HG02970 (cell line): Measurements from ENCODE around the gene FRZB.
"Not testable (repeated sequence)": the region's sequence is repeated elsewhere in the genome, so short reads cannot be mapped to it uniquely, and the experiment has no call there.

Experiments used
- ATAC-seq: cut with Tn5 transposase; IDR thresholded peaks from one replicate; pipeline ENCODE4 v1.9.1; 2021; ENCODE audit warnings: mild to moderate bottlenecking, moderate library complexity, moderate number of reproducible peaks; ENCODE audit not compliant: unreplicated experiment, low FRiP score

FRZB gene

DNA sequence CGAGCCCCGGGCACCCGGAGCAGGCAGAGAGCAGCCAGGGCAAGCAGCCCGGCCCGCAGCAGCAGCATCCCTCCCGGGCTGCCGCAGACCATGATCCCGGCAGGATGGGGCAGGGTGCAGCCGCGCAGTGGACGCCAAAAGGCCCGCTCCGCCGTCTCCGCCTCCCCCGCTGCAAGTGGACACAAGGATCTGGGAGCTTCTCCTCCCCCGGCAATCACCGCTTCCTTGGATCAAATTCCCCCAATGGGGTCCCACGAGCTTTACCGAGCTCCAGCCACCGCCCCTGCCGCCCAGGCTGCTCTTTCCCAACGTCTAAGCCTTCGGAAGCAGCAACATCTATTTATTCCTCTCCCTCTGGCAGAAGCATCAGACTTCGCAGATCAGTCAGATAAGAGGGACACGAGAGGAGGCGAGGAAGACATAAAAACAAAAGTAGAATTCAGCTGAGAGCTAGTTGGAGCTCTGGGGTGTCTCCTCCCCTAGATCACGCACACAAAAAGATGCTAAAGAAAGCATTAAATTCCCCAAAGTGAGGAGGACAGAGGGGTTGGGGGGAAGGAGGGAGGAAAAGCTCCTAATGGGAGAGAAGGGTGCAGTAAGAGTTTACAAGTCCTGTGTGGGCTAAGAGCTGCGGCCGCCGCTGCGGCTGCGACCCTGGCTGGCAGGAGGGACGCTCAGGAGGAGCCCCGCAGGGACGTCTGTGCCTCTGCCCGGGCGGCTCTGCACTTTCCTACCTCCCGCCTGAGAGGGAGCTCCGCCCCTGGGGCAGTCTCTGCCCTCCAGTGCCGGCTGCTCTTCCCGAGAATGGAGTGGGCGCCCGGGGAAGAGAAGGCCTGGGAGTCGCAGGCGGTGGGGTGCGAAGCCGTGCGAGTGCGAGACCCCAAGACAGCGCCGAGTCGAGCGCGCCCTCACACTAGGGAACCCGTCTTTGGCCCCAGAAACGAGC lies at the start of gene FRZB:
Gene FRZB, minus strand, starts transcription at position 177 of the 946 bp plus-strand sequence. Its CDS starts 85 bp downstream, at position 92.
- ATAC-seq: no peak

DNA sequence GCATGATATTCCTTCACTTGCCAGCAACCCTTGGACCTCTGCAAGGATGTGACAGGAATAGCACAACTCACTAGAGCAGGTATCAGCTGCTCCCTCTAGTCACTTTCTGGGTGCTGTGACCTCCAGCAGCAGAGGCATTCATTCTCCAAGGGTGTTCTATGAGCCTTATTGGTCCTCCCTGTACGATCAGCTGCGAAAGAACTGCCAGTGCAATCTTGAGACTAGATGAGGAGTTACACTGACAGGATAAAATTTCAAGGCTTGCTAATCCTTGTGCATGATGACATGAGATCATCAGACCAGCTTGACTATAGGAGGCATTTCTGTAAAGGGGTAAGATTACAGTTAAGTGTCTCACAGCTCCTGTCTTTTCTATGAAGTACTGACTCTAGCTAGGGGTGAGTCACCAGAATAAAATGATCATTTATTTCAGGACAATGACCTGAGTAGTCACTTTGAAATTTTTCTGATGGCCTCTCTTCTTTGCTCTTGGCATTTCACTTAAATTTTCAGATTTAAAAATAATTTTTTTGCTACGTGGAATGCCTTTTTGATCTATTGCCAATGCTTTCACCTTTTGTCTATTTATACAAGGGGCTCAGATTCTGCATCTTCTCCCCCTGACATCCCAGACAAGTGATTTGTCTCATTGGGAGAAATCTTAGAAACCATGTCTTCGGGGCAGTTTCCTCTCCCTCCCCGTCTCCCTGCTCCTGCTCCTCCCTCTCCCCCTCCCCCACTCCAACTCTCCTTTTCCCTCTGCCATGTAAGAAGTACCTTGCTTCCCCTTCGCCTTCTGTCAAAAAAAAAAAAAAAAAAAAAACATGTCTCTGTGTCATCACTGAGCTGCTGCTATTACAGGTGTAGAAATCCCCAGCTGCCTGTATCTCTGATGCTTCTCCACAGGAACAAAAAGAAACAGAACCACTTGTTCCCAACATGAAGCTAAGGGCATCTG lies 49.2 kb upstream of the FRZB start:
- ATAC-seq: no peak

DNA sequence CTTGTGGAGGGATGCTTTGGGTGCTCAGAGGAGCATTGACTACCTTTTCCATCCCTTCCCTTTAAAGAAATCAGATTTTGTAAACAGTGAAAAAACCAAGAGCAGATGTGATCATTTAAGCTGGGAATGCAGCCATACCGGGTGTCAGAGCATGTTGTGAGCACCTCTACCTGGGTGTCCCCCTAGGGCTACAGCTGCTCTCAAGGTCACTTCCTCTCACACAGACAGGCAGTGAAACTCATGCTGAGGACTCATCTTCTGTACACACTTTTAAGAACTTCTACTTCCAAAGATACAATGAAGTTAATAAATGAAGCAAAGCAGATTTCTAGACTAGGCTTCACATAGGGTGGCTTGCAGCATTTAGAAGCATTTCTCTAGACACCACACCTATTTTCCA lies 48.4 kb upstream of the FRZB start:
- no peak for ATAC-seq

- ATAC-seq: no peak
Observed at GRCh38 chr2:182913064-182913463, 46.6 kb upstream of the FRZB start.

DNA sequence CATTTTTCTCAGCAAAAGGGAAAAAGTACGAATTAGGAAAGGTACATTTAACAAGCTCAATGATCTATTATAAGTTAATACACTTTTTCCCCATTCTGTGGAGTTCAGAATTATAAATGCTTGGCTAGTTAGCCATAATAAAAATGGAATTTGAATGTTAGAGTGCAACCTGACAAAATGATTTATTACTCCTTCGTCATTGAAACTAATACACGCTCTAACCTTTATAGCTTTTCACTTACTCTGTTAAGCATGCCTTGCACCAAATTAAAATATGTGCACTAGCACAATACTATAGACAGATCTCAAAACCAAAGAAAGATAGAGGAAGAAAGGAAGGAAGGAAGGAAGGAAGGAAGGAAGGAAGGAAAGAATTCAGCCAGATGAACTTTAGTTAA lies 46.1 kb upstream of the FRZB start:
- ATAC-seq: no peak

DNA sequence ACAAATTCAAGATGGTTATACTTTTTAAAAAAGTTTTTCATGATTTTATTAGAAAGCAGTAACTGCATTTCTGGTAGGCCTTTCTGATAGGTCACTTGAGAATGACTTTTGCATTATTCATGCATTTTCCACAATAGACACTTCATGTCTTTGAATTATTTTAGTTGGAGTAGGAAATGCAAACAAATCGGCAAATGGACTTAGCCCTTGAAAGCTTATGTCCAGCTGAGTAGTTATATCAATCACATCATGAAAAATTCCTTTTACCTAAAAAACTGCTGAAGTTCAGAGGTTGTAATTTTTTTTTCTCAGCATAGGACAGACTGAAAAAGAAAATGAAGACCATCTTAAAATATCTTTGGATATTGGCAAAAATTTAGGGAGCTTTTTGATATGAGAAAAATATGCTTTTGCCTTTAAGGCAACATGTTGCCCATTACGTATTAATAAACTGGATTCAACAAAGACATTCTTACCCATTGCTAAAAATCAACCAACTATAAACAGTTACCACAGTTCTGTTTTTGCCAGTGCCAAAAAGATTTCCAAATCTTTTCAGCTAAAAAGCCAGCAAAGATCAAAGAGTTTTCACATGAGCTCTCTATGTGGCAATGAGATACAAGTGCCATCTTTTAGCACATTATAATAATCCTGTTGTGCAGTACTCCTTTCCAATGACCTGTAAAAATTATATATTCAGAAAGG lies 45.5 kb upstream of the FRZB start:
- no peak for ATAC-seq

- no peak for ATAC-seq
Observed at GRCh38 chr2:182910965-182911364, 44.5 kb upstream of the FRZB start.

- ATAC-seq: no peak
Observed at GRCh38 chr2:182907081-182907830, 40.8 kb upstream of the FRZB start.

- ATAC-seq: no peak
Observed at GRCh38 chr2:182906454-182906853, 40.0 kb upstream of the FRZB start.

DNA sequence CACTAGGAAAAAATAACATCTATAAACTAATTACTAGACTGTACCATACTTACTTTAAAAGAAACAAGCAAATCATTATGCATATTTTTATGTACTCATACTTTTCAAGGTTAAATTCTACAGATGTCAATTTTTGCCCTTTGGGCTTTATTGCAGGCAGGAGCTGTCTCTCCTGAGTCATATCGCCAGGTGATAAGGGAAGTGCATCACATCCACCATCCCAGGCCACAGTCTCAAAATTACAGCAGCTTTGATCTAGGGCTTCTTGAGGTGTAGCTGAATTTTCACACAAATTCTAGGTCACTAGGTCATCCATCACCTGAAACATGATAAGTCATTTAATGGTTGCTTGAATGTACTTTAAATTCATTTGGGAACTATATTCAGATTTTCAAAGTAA lies 38.4 kb upstream of the FRZB start:
- ATAC-seq: no peak

GRCh38 chr2:182903566-182903965 lies 37.1 kb upstream of the FRZB start:
- ATAC-seq: no peak

GRCh38 chr2:182901748-182902147 lies 35.3 kb upstream of the FRZB start:
- no peak for ATAC-seq

DNA sequence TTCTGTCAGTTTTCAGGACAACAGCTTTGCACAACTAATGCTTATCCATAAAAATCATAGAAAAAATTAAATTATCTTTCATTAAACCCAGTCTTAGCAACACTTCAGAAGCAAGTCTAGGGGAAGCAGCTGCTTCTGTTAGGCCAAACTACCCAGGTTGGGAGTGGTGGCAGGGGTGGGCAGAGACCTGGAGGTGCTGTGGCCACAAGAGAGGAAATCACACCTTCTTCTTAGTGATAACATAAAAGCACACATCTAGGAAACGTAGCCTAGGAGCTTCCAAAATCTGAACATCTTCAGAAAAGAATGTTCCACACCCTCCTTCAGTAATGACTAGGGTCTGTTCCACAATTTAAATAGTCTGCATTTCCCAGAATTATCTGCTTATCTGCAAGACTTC lies 32.3 kb upstream of the FRZB start:
- no peak for ATAC-seq

DNA sequence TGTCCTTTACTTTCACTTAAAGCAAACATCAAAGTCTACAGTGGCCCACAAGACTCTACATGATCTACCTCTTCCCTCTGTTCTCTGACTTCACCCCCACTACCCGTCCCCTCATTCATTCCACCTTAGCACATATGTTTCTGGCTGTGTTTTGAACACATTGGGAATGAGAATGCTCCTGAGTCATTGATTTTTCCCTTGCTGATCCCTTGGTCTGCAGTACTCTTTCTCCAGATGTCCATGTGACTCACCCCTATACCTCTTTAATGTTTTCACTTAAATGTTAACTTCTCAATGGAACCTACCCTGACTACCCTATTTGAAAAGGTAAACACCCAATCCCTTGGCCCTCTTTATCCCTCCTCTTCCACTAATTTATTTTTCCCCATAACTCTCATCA lies 30.7 kb upstream of the FRZB start:
- ATAC-seq: no peak

DNA sequence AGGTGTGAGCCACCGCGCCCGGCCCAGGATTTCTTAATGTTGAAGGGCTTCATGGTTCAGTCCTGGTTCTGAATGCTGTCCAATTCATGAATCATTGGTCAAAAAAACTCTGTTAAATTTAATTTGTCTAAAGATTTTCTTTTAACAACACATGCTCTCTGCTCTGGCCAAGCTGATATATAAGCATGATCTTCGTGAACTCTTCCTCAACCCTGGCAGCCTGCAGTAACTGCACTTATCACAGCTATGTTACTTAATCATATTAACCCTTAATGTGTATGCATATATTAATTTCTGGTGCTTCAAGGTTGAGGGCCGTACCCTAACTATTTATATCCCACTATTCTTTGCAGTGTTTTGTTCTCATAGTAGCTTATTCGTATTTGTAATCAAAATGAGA lies 29.4 kb upstream of the FRZB start:
- ATAC-seq: no peak

- ATAC-seq: no peak
Observed at GRCh38 chr2:182895169-182895568, 28.7 kb upstream of the FRZB start.

- ATAC-seq: no peak
Observed at GRCh38 chr2:182894174-182894573, 27.7 kb upstream of the FRZB start.

DNA sequence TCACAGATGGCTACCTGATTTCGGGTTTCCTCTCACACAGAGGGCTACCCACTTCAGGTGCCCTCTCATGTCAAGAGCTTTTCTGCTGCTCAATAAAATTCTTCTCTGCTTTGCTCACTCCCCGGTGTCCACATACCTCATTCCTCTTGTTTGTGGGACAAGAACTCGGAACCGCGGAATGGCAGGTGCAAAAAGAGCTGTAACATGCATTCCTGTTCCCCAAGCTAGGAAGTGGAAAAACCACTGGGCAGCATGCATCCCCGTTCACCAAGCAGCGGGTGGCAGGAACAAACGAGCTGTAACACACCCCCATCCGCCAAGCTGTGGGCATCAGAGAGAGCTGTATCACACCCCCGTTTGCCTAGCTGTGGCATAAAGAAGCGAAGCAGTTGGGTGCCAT lies 27.2 kb upstream of the FRZB start:
- ATAC-seq: no peak

- not testable (repeated sequence) for ATAC-seq
Observed at GRCh38 chr2:182893035-182893434, 26.6 kb upstream of the FRZB start.

GRCh38 chr2:182891611-182892010 lies 25.2 kb upstream of the FRZB start:
- no peak for ATAC-seq
